Keratinocyte (primary cell): ENCODE measurements around the gene MAP3K14.

Experiments
- EZH2 ChIP-seq: IDR thresholded peaks from one replicate; pipeline ENCODE4 v1.6.1; 2012; ENCODE audit warnings: inconsistent platforms, mild to moderate bottlenecking, low read length, moderate library complexity
- TF ChIP-seq, protein P1 (sequence below), 3 experiments: IDR thresholded peaks in 1 of 3; conservative IDR thresholded peaks in 1 of 3; optimal IDR thresholded peaks in 1 of 3; 2 replicates in 2 of 3; 3 replicates in 1 of 3; pipeline versions ENCODE3 to v1.5.1; 2011; ENCODE audit warnings: low read length in 3 of 3, mild to moderate bottlenecking in 3 of 3, moderate library complexity in 2 of 3, control low read depth in 1 of 3, inconsistent platforms in 1 of 3; ENCODE audit not compliant: insufficient read depth in 2 of 3; ENCODE audit errors: extremely low read depth in 1 of 3

DNA sequence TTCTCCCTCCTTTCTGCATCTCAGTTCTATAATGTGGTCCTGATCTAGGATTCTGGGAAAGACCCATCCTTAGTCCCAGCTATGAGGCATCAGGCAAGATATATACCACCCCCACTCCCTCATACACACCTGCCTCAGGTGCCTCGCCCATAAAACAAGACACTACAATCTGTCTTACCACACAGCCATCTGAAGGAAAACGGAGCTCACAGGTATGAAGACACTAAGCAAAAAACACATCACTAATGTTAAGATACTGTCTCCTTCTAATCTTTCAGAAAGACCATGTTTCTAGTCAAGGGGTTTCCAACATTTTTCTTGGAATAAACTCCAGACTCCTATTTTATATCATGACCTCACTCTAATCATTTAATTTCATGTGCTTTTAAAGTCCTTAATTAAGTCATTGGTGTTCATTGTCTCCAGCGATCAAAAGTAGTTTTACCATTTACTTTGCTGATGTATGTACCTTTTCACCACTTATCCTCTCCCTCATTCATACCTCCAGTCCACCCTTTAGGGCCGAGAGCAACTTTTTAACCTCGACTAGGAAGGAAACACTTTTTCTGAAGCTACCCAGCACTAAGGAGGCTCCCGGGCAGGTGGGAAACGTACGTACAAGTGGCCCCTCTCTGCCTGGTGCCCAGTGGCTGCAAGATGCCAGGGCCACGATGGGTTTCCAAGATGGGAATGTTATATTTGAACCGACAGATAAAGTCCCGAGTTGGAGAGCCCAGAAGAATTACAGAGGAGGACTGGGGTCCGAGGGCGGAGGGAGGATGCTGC lies 979 bp downstream of the MAP3K14 start:
- TF ChIP-seq EZH2 = no peak
- TF ChIP-seq, protein P1, sequence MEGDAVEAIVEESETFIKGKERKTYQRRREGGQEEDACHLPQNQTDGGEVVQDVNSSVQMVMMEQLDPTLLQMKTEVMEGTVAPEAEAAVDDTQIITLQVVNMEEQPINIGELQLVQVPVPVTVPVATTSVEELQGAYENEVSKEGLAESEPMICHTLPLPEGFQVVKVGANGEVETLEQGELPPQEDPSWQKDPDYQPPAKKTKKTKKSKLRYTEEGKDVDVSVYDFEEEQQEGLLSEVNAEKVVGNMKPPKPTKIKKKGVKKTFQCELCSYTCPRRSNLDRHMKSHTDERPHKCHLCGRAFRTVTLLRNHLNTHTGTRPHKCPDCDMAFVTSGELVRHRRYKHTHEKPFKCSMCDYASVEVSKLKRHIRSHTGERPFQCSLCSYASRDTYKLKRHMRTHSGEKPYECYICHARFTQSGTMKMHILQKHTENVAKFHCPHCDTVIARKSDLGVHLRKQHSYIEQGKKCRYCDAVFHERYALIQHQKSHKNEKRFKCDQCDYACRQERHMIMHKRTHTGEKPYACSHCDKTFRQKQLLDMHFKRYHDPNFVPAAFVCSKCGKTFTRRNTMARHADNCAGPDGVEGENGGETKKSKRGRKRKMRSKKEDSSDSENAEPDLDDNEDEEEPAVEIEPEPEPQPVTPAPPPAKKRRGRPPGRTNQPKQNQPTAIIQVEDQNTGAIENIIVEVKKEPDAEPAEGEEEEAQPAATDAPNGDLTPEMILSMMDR (optimal IDR thresholded peaks at IDR 0.05 in 1 of 3, IDR thresholded peaks at IDR 0.05 in 1 of 3, conservative IDR thresholded peaks at IDR 0.05 in 1 of 3; ENCODE audit: extremely low read depth in 1 of 3, insufficient read depth in 2 of 3, low read length in 3 of 3) = no peak
